Lower leg skin (tissue), 3 donors: Measurements from ENCODE around the gene EPB41L4B.

Experiments used
- POLR2A ChIP-seq, 2 donors: fragments of 450-650 bp; IDR thresholded peaks; one replicate each; pipeline ENCODE4 v1.6.1; 2016 to 2017; ENCODE audit warnings: antibody characterized with exemption in 2 of 2, mild to moderate bottlenecking in 1 of 2, moderate library complexity in 1 of 2
- TF ChIP-seq, protein P1 (sequence below), 3 donors: fragments of 450-650 bp; IDR thresholded peaks; one replicate each; pipeline ENCODE4 v1.5.1; 2016; ENCODE audit warnings: antibody characterized with exemption in 3 of 3, mild to moderate bottlenecking in 3 of 3, moderate library complexity in 2 of 3

- TF ChIP-seq, protein P1, sequence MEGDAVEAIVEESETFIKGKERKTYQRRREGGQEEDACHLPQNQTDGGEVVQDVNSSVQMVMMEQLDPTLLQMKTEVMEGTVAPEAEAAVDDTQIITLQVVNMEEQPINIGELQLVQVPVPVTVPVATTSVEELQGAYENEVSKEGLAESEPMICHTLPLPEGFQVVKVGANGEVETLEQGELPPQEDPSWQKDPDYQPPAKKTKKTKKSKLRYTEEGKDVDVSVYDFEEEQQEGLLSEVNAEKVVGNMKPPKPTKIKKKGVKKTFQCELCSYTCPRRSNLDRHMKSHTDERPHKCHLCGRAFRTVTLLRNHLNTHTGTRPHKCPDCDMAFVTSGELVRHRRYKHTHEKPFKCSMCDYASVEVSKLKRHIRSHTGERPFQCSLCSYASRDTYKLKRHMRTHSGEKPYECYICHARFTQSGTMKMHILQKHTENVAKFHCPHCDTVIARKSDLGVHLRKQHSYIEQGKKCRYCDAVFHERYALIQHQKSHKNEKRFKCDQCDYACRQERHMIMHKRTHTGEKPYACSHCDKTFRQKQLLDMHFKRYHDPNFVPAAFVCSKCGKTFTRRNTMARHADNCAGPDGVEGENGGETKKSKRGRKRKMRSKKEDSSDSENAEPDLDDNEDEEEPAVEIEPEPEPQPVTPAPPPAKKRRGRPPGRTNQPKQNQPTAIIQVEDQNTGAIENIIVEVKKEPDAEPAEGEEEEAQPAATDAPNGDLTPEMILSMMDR (IDR thresholded peaks at IDR 0.05) = no peak
- no peak for TF ChIP-seq POLR2A (IDR thresholded peaks at IDR 0.05)
These were observed 140.9 kb downstream of the EPB41L4B start for GRCh38 chr9:109179801-109180523.
